Measurements from ENCODE around the gene FBXW10B. TPM values are rescaled to one million over a fixed set of nuclear protein-coding genes. Genes with fewer than 3 reads are reported as not detected.
"Not testable (repeated sequence)": the region's sequence is repeated elsewhere in the genome, so short reads cannot be mapped to it uniquely, and the experiment has no call there.

Gene FBXW10B
- total and polyA plus RNA-seq, 8 donors = 1.1 to 2.1 (median 1.4) TPM

DNA sequence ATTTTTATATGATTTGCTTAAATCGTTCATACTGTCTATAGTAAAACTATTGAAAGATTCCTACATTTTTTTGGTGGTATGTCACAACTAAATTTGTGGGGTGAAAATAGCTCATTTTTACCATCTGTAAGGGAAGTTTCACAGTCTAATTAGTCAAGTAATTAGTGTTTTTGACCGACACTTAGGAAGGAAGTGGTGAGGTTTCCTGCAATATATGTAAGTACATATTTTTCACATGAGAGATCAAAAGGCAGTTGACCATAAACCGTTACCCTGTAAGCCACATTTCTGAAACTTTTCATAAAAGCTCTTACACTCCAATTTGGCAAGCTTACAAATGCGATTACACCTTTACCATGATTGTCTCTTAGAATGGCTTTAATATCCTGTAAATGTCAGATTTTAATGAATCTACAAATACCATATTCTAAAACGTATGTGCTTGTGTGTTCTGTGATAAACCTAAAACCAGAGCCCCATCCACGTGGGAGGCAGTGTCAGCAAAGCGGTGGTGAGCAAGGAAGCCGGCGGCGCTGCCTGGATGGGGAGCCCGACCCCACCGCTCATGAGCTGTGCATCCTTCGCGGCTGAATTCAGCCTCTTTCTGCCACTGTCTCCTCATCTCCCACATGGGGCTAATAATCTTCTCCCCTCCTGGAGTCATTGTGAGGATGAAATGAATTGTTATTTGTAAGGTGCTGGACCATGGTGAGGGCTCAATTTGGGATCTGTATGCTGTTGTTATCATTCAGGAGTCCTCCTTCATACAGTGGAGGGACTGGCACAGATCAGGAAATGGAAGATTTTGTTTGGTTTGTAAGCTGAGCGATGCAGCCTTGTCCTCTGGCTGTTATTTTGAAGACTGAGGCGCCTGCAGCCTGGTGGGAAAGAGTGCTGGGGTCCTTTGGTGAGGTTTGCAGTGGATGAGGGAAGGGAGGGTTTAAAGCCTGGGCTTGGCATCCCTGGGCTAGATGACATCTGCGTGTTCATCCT, 29.7 kb downstream of the FBXW10B start:
- H3K27me3 ChIP-seq; H3K27ac ChIP-seq; H3K9me3 ChIP-seq; DNase-seq; intact Hi-C loops (cut with DNase I); H3K36me3 ChIP-seq; H3K4me1 ChIP-seq; ATAC-seq; H3K4me3 ChIP-seq: not testable (repeated sequence)

DNA sequence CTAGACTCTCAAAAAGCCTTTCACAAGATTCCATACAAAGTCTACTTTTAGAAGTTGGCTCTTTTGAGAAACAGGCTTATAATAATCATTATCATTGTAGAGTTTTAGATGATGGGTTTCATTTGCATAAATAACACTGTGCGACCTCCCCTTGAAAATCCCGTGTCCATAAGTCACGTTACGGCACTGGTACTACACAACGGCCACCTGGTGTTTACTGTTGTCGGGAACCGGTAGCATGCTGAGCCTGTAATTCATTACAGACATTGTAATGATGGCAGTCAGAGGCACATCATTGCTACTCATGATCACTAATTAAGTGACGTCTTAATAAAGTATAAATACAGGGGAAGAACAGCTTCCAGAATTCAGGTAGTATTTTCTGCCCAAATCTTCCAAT, 31.5 kb downstream of the FBXW10B start:
- H3K27ac ChIP-seq; H3K36me3 ChIP-seq; H3K4me1 ChIP-seq; H3K9me3 ChIP-seq; DNase-seq; intact Hi-C loops (cut with DNase I); H3K27me3 ChIP-seq; ATAC-seq; H3K4me3 ChIP-seq: not testable (repeated sequence)

- H3K9me3 ChIP-seq; intact Hi-C loops (cut with DNase I); H3K36me3 ChIP-seq; H3K4me1 ChIP-seq; H3K27ac ChIP-seq; ATAC-seq; H3K4me3 ChIP-seq; H3K27me3 ChIP-seq; DNase-seq: not testable (repeated sequence)
Measured at GRCh38 chr17:15583313-15583712, 36.2 kb downstream of the FBXW10B start.

GRCh38 chr17:15581462-15581861, 38.0 kb downstream of the FBXW10B start:
- ATAC-seq; H3K27me3 ChIP-seq; intact Hi-C loops (cut with DNase I); H3K9me3 ChIP-seq; H3K4me1 ChIP-seq; H3K27ac ChIP-seq; H3K4me3 ChIP-seq; DNase-seq; H3K36me3 ChIP-seq: not testable (repeated sequence)

DNA sequence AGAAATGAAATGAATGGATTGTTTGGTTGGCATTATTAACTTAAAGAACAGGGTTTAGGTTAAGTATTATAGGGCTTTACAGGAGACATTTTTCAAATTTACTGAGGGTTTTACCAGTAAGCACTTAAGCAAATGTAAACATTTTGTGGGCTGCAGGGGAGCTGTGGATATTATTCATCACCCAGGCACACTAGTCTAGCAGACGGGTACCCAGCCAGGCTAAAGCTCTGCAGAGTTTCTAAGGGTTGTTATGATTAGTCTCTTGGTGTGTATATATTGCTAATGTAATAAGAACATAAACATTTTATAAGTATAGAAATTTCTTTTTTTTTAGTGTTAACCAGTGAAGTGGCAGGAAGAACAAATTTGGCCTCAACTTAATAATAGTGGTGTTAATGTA, 42.7 kb downstream of the FBXW10B start:
- ATAC-seq; H3K9me3 ChIP-seq; DNase-seq; H3K4me3 ChIP-seq; H3K4me1 ChIP-seq; H3K27me3 ChIP-seq; H3K36me3 ChIP-seq; intact Hi-C loops (cut with DNase I); H3K27ac ChIP-seq: not testable (repeated sequence)

DNA sequence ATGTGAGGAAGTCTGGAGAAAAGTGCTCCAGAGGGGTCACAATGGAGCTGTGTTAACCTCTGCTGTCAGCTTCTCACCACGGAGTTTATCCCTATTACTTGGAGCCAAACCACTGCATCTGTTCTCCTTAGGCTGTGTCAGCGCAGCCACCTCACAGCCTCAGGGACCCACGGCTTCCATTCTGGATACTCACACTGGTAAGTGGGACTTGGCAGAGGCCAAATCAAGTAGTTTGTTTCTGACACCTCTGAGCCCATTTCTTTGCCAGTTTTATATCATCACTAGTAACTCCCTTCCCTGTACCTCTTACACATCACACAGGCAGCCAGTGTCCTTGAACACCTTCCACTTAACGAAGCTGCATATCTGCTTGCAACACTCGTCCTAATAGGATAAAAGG, 44.8 kb downstream of the FBXW10B start:
- H3K36me3 ChIP-seq; intact Hi-C loops (cut with DNase I); DNase-seq; H3K4me3 ChIP-seq; H3K4me1 ChIP-seq; ATAC-seq; H3K27ac ChIP-seq; H3K9me3 ChIP-seq; H3K27me3 ChIP-seq: not testable (repeated sequence)

DNA sequence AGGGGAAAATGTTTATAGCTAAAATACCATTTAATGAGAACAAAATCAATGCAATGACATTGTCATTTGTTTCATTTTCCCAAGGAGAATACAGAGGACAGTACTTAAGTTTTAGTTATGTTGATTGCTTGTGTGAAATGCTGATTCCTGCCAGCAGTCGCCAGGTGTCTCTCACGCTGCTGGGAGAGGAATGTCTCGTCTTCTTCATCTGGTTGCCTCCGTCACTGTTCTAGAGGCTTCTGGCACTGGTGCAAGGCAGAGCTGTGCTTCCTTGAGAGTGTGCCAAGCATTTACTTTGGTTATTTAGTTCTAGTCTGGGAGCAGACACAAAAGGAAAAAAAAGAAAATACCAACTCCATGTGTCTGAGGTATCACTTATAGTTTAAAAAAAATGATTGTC, 45.6 kb downstream of the FBXW10B start:
- H3K4me3 ChIP-seq; H3K36me3 ChIP-seq; intact Hi-C loops (cut with DNase I); H3K9me3 ChIP-seq; H3K4me1 ChIP-seq; H3K27me3 ChIP-seq; H3K27ac ChIP-seq: not testable (repeated sequence)
- DNase-seq = peak in 1 of 4 donors; percentile 51
- ATAC-seq = peak; percentile 80

Other genes with a start within 250 kb of the FBXW10B start
- gene CDRT4, start 152.1 kb downstream of the FBXW10B start, total RNA-seq = 1 to 10 TPM; 2.7 to 6.1 TPM
- gene CDRT4, start 152.1 kb downstream of the FBXW10B start, polyA plus RNA-seq (ENCODE audit: insufficient read length in 6 of 6) = 10 to 100 TPM; 11.4 to 24.9 (median 19.4) TPM
- 10 to 100 TPM in 1 of 2 donors, 1 to 10 TPM in 1; 8.3 to 12.1 TPM for gene TVP23C, start 56.2 kb downstream of the FBXW10B start, total RNA-seq
- 10 to 100 TPM; 20.7 to 37.5 (median 27.5) TPM for gene TVP23C, start 56.2 kb downstream of the FBXW10B start, polyA plus RNA-seq (ENCODE audit: insufficient read length in 6 of 6)
- gene TRIM16, start 64.6 kb upstream of the FBXW10B start, total RNA-seq = 10 to 100 TPM; 33.5 to 36.6 TPM
- gene TRIM16, start 64.6 kb upstream of the FBXW10B start, polyA plus RNA-seq (ENCODE audit: insufficient read length in 6 of 6) = 10 to 100 TPM; 31.0 to 36.6 (median 34.7) TPM
- 10 to 100 TPM; 16.3 to 17.3 TPM for gene ZNF286A, start 80.0 kb upstream of the FBXW10B start, total RNA-seq
- gene ZNF286A, start 80.0 kb upstream of the FBXW10B start, polyA plus RNA-seq (ENCODE audit: insufficient read length in 6 of 6) = 10 to 100 TPM; 42.4 to 56.3 (median 49.1) TPM
- gene TBC1D26, start 112.6 kb upstream of the FBXW10B start, total RNA-seq = not detected
- gene TBC1D26, start 112.6 kb upstream of the FBXW10B start, polyA plus RNA-seq (ENCODE audit: insufficient read length in 6 of 6) = 1 to 10 TPM in 2 of 6 donors, under 1 TPM in 4; 0.15 to 1.1 (median 0.77) TPM